ENCODE results near the gene BMP7.

Gene BMP7

GRCh38 chr20:57274846-57275245, 8.4 kb upstream of the BMP7 start:
- Histone ChIP-seq H2BK12ac (ENCODE audit: low read length in 2 of 2) (no peak overlapping the region), H3K23ac (ENCODE audit: low read length in 2 of 2) (no peak overlapping the region), H2BK15ac (ENCODE audit: low read depth, poor library complexity, severe bottlenecking) (no peak overlapping the region), H3K14ac (ENCODE audit: low read length in 2 of 2) (no peak overlapping the region), H4K8ac (ENCODE audit: low read length) (no peak overlapping the region), H3K79me1 (replicated peaks; ENCODE audit: low read length, poor library complexity, severe bottlenecking) (no peaks in the 10 kb centered on the region), H3K4me1 (ENCODE audit: control insufficient read depth, insufficient read depth, low read depth, low read length) (no peaks in the 10 kb centered on the region), H3K4me2 (ENCODE audit: low read length, poor library complexity, severe bottlenecking) (no peak overlapping the region), H2BK5ac (ENCODE audit: low read depth, low read length, poor library complexity, severe bottlenecking) (no peak overlapping the region), H4K91ac (ENCODE audit: low read length) (no peak overlapping the region), H2AFZ (ENCODE audit: low read depth, low read length) (no peak overlapping the region), H3K27me3 (ENCODE audit: control insufficient read depth in 1 of 2, insufficient read depth in 1 of 2, low read length in 2 of 2) (peaks cover 67 to 87% of the 10 kb centered on the region in 2 experiments), H3K27ac (ENCODE audit: low read length, poor library complexity, severe bottlenecking) (no peak overlapping the region), H2BK120ac (ENCODE audit: low read depth, low read length) (no peak overlapping the region), H3K4me3 (ENCODE audit: insufficient read depth in 1 of 2, low read depth in 1 of 2, low read length in 2 of 2) (no peak overlapping the region), H2AK5ac (ENCODE audit: low read length, severe bottlenecking) (no peak overlapping the region), H3K36me3 (ENCODE audit: control insufficient read depth in 1 of 2, insufficient read depth in 2 of 2, low read depth in 1 of 2, low read length in 2 of 2) (no peaks in the 10 kb centered on the region), H3K9me3 (ENCODE audit: control insufficient read depth, low read length) (no peaks in the 10 kb centered on the region), H3K18ac (ENCODE audit: low read depth in 1 of 2, low read length in 2 of 2) (no peak overlapping the region), H3K9ac (ENCODE audit: low read length) (no peak overlapping the region), H3K4ac (ENCODE audit: low read depth in 1 of 2, low read length in 2 of 2) (no peak overlapping the region)
- DNase-seq: no peak
- WGBS: 85% methylated on average over 4 of the region's 4 CpGs

- Histone ChIP-seq H2AK5ac (ENCODE audit: low read length, severe bottlenecking) (no peak overlapping the region), H3K79me1 (replicated peaks; ENCODE audit: low read length, poor library complexity, severe bottlenecking) (no peaks in the 10 kb centered on the region), H3K23ac (ENCODE audit: low read length in 2 of 2) (no peak overlapping the region), H3K27me3 (ENCODE audit: control insufficient read depth in 1 of 2, insufficient read depth in 1 of 2, low read length in 2 of 2) (peaks cover 69 to 88% of the 10 kb centered on the region in 2 experiments), H3K36me3 (ENCODE audit: control insufficient read depth in 1 of 2, insufficient read depth in 2 of 2, low read depth in 1 of 2, low read length in 2 of 2) (no peaks in the 10 kb centered on the region), H4K91ac (ENCODE audit: low read length) (no peak overlapping the region), H3K4ac (ENCODE audit: low read depth in 1 of 2, low read length in 2 of 2) (no peak overlapping the region), H4K8ac (ENCODE audit: low read length) (no peak overlapping the region), H3K9ac (ENCODE audit: low read length) (no peak overlapping the region), H3K27ac (ENCODE audit: low read length, poor library complexity, severe bottlenecking) (no peak overlapping the region), H2BK5ac (ENCODE audit: low read depth, low read length, poor library complexity, severe bottlenecking) (no peak overlapping the region), H2BK12ac (ENCODE audit: low read length in 2 of 2) (no peak overlapping the region), H3K9me3 (ENCODE audit: control insufficient read depth, low read length) (no peaks in the 10 kb centered on the region), H3K14ac (ENCODE audit: low read length in 2 of 2) (no peak overlapping the region), H3K4me3 (ENCODE audit: insufficient read depth in 1 of 2, low read depth in 1 of 2, low read length in 2 of 2) (no peak overlapping the region), H3K4me1 (ENCODE audit: control insufficient read depth, insufficient read depth, low read depth, low read length) (no peaks in the 10 kb centered on the region), H2BK120ac (ENCODE audit: low read depth, low read length) (no peak overlapping the region), H2BK15ac (ENCODE audit: low read depth, poor library complexity, severe bottlenecking) (no peak overlapping the region), H3K4me2 (ENCODE audit: low read length, poor library complexity, severe bottlenecking) (no peak overlapping the region), H3K18ac (ENCODE audit: low read depth in 1 of 2, low read length in 2 of 2) (no peak overlapping the region), H2AFZ (ENCODE audit: low read depth, low read length) (no peak overlapping the region)
- no peak for DNase-seq
- 92% methylated on average over 3 of the region's 3 CpGs for WGBS
Measured at GRCh38 chr20:57274299-57274698, 7.9 kb upstream of the BMP7 start.

GRCh38 chr20:57272883-57273535, 6.6 kb upstream of the BMP7 start:
- Histone ChIP-seq H3K14ac (ENCODE audit: low read length in 2 of 2) (no peak overlapping the region), H4K91ac (ENCODE audit: low read length) (no peak overlapping the region), H3K9ac (ENCODE audit: low read length) (no peak overlapping the region), H3K23ac (ENCODE audit: low read length in 2 of 2) (no peak overlapping the region), H3K18ac (ENCODE audit: low read depth in 1 of 2, low read length in 2 of 2) (no peak overlapping the region), H2BK5ac (ENCODE audit: low read depth, low read length, poor library complexity, severe bottlenecking) (no peak overlapping the region), H3K4me3 (ENCODE audit: insufficient read depth in 1 of 2, low read depth in 1 of 2, low read length in 2 of 2) (no peak overlapping the region), H2BK15ac (ENCODE audit: low read depth, poor library complexity, severe bottlenecking) (no peak overlapping the region), H3K27me3 (ENCODE audit: control insufficient read depth in 1 of 2, insufficient read depth in 1 of 2, low read length in 2 of 2) (peaks cover 75 to 90% of the 10 kb centered on the region in 2 experiments), H3K79me1 (replicated peaks; ENCODE audit: low read length, poor library complexity, severe bottlenecking) (no peaks in the 10 kb centered on the region), H2AK5ac (ENCODE audit: low read length, severe bottlenecking) (no peak overlapping the region), H3K36me3 (ENCODE audit: control insufficient read depth in 1 of 2, insufficient read depth in 2 of 2, low read depth in 1 of 2, low read length in 2 of 2) (no peaks in the 10 kb centered on the region), H2BK12ac (ENCODE audit: low read length in 2 of 2) (no peak overlapping the region), H3K9me3 (ENCODE audit: control insufficient read depth, low read length) (no peaks in the 10 kb centered on the region), H3K4me2 (ENCODE audit: low read length, poor library complexity, severe bottlenecking) (no peak overlapping the region), H4K8ac (ENCODE audit: low read length) (no peak overlapping the region), H3K4me1 (ENCODE audit: control insufficient read depth, insufficient read depth, low read depth, low read length) (no peaks in the 10 kb centered on the region), H2AFZ (ENCODE audit: low read depth, low read length) (no peak overlapping the region), H3K4ac (ENCODE audit: low read depth in 1 of 2, low read length in 2 of 2) (no peak overlapping the region), H2BK120ac (ENCODE audit: low read depth, low read length) (no peak overlapping the region), H3K27ac (ENCODE audit: low read length, poor library complexity, severe bottlenecking) (no peak overlapping the region)
- 36% methylated on average over 3 of the region's 4 CpGs for whole genome bisulfite sequencing
- no peak for DNase-seq

GRCh38 chr20:57270204-57270984, 4.0 kb upstream of the BMP7 start:
- H3K4me1 ChIP-seq (ENCODE audit: control insufficient read depth, insufficient read depth, low read depth, low read length): peaks cover 16% of the 10 kb centered on the region
- no peak overlapping the region for H4K8ac ChIP-seq (ENCODE audit: low read length)
- no peak overlapping the region for H2BK120ac ChIP-seq (ENCODE audit: low read depth, low read length)
- H2AK5ac ChIP-seq (ENCODE audit: low read length, severe bottlenecking): no peak overlapping the region
- H3K27ac ChIP-seq (ENCODE audit: low read length, poor library complexity, severe bottlenecking): no peak overlapping the region
- no peak overlapping the region for H3K14ac ChIP-seq (ENCODE audit: low read length in 2 of 2)
- DNase-seq: no peak
- H2AFZ ChIP-seq (ENCODE audit: low read depth, low read length): no peak overlapping the region
- peaks cover 84 to 88% of the 10 kb centered on the region in 2 experiments for H3K27me3 ChIP-seq (ENCODE audit: control insufficient read depth in 1 of 2, insufficient read depth in 1 of 2, low read length in 2 of 2)
- no peak overlapping the region for H3K23ac ChIP-seq (ENCODE audit: low read length in 2 of 2)
- H3K36me3 ChIP-seq (ENCODE audit: control insufficient read depth in 1 of 2, insufficient read depth in 2 of 2, low read depth in 1 of 2, low read length in 2 of 2): no peaks in the 10 kb centered on the region
- H3K9me3 ChIP-seq (ENCODE audit: control insufficient read depth, low read length): no peaks in the 10 kb centered on the region
- no peaks in the 10 kb centered on the region for H3K79me1 ChIP-seq (replicated peaks; ENCODE audit: low read length, poor library complexity, severe bottlenecking)
- H3K4ac ChIP-seq (ENCODE audit: low read depth in 1 of 2, low read length in 2 of 2): no peak overlapping the region
- no peak overlapping the region for H2BK15ac ChIP-seq (ENCODE audit: low read depth, poor library complexity, severe bottlenecking)
- H3K9ac ChIP-seq (ENCODE audit: low read length): no peak overlapping the region
- 61% methylated on average over 8 of the region's 10 CpGs for WGBS
- H3K4me3 ChIP-seq (ENCODE audit: insufficient read depth in 1 of 2, low read depth in 1 of 2, low read length in 2 of 2): no peak overlapping the region
- no peak overlapping the region for H2BK5ac ChIP-seq (ENCODE audit: low read depth, low read length, poor library complexity, severe bottlenecking)
- no peak overlapping the region for H3K4me2 ChIP-seq (ENCODE audit: low read length, poor library complexity, severe bottlenecking)
- H3K18ac ChIP-seq (ENCODE audit: low read depth in 1 of 2, low read length in 2 of 2): no peak overlapping the region
- H2BK12ac ChIP-seq (ENCODE audit: low read length in 2 of 2): no peak overlapping the region
- H4K91ac ChIP-seq (ENCODE audit: low read length): no peak overlapping the region
